Measurements from ENCODE around the gene C16orf95.

DNA sequence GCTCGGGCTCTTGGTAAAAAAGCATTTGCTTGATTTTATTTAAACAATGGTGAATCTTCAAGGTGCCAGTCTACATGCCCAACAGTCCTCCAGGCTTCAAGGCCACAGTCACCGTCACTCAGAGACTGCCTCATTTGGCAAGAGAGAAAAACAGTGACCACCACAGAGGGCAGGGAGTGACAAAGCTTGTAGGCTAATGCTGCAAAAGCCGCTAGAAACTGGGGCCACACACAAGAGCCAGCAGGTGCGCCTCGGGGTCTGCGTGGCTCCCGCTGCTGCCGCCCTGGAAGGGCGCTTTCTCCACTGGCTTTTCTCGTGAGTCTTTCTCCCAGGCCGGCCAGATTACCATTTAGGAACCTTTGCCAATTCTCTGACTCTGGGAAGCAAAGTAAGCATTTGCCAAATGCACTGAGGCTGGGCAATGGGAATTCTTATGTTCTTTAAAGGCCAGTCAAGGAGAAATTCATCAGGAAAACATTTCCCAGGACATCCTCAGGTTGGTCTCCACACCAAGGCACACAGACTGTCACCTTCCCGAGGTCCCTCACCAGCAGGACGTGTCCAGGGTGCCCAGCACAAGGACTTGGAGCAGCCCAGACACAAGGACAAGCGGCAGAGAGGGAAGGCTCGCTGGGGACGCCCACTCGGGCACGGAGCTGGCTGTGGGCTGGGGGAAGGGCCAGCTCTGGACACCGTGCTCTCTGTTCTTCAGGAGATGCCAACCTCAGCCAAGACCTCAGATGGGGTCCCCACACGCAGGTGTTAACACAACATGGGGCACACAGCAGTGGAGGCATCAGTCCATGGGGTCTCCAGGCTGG, 12.5 kb upstream of the C16orf95 start:
- TF ChIP-seq, protein P1, sequence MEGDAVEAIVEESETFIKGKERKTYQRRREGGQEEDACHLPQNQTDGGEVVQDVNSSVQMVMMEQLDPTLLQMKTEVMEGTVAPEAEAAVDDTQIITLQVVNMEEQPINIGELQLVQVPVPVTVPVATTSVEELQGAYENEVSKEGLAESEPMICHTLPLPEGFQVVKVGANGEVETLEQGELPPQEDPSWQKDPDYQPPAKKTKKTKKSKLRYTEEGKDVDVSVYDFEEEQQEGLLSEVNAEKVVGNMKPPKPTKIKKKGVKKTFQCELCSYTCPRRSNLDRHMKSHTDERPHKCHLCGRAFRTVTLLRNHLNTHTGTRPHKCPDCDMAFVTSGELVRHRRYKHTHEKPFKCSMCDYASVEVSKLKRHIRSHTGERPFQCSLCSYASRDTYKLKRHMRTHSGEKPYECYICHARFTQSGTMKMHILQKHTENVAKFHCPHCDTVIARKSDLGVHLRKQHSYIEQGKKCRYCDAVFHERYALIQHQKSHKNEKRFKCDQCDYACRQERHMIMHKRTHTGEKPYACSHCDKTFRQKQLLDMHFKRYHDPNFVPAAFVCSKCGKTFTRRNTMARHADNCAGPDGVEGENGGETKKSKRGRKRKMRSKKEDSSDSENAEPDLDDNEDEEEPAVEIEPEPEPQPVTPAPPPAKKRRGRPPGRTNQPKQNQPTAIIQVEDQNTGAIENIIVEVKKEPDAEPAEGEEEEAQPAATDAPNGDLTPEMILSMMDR (IDR thresholded peaks at IDR 0.05), result no peak
- no peak for TF ChIP-seq POLR2A (IDR thresholded peaks at IDR 0.05)
